Activated T-cell treated with anti-CD3 and anti-CD28 coated beads for 1 hour (primary cell): ENCODE data around the gene NHS.

ENCODE experiments used
- DNase-seq: peaks from one replicate; pipeline ENCODE4 v3.0.0-alpha.2; 2020; ENCODE audit warnings: low read depth

NHS gene

GRCh38 chrX:17448188-17448587 is 73.2 kb downstream of the NHS start:
- DNase-seq = no peak

DNA sequence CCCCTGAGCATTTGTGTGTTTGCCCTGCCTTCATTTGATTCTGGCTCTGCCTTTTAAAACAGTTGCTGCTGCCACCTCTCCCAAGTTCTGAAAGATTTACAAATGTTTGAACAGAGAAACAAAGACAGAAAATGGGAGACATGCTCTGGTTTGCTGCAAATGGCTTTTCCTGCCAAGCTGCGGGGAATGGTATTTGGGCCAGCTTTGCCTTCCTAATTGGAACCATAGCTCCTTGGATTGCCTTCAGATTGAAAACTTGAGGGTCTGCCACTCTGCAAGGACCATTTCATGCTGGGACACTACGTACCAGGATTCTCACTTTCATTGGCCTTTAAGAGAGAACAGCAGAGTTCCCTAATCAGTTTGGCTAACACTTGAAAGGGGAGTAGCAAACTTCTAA is 74.9 kb downstream of the NHS start:
- DNase-seq = no peak

DNA sequence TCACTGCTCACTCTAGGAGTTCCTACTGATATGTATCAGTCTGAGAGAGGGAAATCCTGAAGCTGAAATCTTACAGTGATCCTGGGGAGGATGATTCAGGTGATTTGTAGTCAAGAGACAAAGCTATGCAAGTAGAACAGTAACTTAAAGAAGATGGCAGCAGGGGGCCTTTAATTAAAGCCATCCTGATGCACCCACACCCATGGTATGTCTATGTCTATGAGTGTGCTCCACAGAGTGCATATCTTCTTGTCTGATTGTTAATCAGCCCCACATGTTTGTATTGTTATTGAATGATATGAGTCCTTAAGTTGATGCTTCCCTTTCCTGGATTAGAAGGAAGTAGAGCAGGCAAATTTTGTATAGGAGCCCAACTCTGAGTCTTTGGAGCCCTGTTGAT is 78.8 kb downstream of the NHS start:
- DNase-seq = no peak

DNA sequence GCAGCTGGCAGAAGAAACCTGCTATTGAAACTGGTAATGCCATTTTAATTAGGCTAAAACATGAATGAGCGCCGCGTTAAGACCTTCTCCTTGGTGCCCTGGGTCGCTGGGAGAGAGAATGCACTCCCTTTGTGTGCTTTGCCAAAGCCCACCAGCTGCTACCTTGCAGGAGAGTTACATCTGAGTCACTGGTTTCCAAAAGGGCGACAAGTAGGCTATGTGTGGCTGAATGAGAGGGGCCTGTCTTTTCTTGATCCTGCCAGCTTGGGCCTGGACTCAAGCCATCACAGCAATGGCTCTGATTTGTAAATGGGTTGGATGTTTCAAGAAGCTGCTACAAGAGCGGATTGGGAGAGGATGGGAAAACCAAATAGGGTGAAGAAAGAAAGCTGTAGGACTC is 81.5 kb downstream of the NHS start:
- no peak for DNase-seq

DNA sequence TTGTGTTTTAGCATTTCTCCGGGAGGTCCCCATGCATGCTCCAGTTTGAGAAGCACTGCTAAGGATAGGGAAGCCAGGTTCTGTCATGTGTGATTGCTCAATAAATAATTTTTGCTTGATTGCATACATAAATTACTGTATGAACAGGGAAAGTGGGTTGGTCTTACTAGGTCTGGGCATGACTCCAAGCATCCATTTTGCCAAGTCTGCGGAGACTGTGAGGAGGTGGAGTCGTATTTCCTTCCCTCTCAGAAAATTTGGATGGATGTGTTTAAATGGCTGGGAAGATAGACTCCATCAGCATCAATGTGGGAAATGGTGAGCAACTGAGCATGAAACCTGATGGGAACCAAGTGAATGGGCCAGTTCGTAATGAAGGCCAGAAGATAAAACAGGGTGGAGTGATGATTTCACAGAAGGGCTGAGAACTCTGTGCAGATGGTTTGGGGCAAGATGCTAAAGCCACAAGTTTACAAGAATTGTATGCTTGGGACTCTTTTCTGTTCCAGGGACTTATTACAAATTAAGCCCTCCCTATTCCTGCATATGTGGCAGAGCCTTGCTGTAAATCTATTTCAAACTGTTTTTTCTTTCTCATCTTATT is 84.1 kb downstream of the NHS start:
- DNase-seq = no peak

GRCh38 chrX:17459661-17460060 is 84.7 kb downstream of the NHS start:
- no peak for DNase-seq

- no peak for DNase-seq
Measured at GRCh38 chrX:17462881-17463280, 87.9 kb downstream of the NHS start.

DNA sequence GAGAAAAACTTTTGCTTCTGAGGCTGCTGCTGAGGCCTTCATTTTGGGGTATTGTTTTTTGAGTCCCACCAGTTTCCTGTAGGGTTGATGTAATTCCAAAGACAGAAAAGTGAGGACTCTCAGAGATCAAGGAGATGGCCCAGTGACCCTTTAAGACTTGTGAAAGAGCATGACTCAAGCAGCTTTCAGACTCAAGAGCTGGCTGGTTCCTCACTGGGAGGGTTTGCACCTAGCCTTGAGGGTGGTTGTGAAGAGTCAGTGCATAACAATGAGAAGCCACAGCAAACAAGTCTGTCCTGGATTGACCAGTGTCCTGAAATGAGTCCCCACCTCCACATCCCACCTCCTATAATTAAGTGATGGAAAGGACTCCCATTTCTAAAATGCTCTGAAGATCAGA is 89.2 kb downstream of the NHS start:
- DNase-seq = no peak

DNA sequence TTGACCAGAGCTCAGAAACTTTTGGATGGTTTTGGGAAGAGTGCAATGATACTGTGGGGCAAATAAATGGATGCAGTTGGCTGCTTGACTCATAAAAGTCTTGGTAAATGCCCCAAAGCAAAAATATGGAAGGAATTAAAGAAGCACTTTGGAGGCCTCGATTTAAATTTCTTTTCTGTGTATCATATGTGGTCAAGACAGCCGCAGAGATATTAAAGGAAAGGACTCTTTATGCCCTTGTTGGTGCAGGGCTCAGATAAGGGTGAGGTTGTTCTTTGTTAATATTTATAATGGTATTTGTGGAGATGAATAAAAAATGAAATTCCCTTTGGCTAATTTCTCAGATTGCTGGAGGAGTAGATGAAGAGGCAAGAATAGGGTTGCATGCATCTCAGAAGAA is 90.2 kb downstream of the NHS start:
- no peak for DNase-seq

GRCh38 chrX:17465802-17466201 is 90.8 kb downstream of the NHS start:
- no peak for DNase-seq

GRCh38 chrX:17470136-17470535 is 95.1 kb downstream of the NHS start:
- DNase-seq = no peak

DNA sequence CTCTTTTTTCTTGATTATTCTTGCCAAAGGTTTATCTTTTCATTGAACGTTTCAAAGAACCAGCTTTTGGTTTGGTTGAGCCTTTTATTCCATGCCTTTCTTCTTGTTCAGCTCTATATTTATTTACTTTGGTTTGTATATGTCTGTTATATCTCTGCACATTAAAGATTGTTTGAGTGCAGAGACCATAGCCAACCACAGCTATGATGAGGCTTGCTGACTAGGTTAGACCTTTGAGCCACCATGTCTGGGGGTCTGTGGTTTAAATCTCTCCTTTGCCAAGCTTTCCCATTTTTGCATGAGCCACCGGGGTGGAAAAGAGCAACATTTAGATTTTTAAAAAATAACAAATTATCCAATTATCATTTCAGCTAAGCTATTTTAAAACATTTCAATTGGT is 96.1 kb downstream of the NHS start:
- DNase-seq = no peak

DNA sequence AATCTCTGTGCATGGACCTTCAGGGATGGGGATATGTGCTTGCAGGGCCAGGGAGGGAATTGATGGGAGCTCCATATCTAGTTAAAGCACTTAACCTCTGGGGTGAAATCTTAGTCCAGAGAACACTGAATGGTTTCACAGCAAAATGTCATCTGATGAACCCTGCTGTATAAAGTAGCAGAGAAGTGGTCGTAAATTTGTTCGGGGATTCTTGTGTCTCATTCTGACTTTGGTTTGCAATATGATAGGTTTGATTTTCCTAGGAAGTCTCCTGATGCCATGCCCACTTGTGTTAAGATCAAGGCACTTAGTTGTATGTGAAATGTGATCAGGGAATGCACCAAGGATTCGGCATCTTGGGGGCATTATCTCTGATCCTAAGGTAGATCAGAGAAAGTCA is 96.9 kb downstream of the NHS start:
- DNase-seq = no peak

DNA sequence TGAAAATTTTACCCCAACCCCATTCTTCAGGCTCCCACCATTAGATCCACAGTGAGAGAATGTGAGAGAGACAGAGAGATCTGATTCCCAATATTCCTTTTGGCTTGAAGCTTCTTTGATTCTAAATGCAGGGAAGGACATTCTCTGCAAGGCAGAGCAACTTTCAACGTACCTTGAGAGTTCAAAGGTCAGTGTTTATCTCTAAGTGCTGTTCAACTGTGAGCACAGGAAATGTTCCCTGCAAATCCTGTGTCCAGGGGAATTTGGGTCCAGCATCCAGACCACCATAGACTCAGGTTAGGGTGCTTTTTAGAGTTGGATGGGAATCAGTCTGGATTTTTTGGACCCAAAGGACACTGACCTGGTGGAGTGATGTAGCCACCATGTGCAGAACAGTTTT is 97.4 kb downstream of the NHS start:
- DNase-seq = no peak

GRCh38 chrX:17473021-17473420 is 98.0 kb downstream of the NHS start:
- DNase-seq = no peak

DNA sequence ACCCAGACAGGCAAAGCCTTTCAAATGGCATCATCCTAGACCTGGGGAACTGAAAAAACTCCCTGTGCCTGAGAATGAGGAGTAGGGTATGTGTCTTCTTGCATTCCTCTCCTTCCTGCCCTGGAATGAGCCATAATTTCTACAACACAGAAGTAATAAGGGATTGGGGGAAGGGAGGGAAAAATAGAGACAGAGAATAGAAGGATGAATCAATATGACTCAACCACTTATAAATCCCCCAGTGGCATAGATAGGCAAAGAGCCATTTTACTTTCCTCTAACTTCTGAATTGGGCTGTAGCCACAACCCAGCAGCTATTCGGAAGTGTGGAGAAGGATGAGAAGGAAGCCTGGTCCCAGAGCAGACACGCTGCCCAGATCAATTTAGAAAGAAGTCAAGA is 99.9 kb downstream of the NHS start:
- DNase-seq = no peak

DNA sequence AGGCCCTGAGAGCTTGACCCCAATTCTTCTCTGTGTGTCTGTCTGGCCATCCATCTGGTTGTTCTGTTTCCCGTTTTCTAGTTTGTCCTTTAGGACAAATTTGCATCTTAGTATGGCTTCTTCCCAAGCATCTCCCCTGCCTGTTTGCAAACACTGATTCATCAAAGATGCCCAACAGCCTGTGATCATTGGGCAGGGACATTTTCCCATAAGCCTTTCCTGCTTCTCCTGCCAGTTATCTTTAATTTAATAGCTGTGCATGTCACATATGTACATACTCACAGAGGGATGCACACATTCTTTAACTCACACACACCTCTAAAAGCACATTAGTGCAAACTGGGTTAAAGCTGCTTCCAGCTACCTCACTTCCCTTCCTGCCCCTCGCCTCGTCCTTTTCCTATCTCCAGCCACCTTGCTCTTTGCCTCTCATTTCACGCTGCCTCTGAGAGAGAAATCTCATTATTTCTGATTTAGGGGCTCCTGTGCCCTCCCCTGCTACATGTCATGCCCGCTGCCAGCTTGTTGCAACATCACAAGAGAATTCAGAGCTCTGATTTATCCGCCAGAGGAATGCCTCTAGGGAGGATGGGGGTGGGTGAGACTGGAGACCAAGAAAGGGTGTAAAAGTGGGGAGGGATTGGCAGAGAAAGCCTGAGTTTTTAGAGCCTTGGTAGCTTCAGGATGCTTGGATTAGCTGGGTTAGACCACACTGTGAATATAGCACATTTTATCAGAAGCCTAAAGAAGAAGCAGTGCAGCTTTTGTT is 100.6 kb downstream of the NHS start:
- DNase-seq = no peak

- no peak for DNase-seq
Measured at GRCh38 chrX:17476411-17476810, 101.4 kb downstream of the NHS start.

- no peak for DNase-seq
Measured at GRCh38 chrX:17481086-17481485, 106.1 kb downstream of the NHS start.

DNA sequence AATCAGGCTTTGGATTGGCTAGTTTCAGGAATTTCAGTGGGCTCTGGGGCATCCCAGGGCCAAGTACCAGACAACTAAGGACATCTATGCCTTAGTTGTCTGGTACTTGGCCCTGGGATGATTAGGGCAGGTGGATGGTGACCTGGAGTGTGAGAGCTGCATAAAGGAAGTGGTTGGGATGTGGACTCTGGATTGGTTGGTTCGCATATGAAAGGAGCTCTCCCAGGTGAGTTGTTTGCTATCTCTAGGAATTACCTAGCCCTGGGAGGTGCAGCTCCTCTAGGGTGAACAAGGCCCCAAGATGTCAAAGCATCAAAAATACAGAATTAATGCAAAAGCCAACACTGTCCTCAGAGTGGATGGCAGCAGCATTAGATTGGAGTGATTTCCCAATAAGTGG is 109.6 kb downstream of the NHS start:
- no peak for DNase-seq

DNA sequence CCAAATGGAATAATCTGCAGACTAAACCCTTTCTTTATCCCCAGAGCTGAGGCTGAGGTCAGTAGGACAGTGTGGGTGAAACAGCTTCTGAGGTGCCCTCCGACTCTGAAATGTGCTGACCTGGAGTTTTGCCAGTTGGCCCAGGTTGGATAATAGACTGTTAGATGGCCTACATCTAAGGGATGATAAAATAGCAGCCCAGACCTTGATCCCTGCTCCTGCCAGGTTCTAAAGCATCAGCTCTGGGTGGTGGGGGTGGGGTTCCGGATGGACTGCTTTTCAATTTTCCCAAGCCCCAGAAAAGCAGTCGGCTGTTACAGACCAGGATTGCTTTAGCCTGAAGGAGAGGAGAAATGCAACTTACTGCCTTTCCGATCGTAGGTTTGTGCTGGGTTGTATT is 110.4 kb downstream of the NHS start:
- no peak for DNase-seq

- DNase-seq = no peak
Measured at GRCh38 chrX:17488036-17488435, 113.0 kb downstream of the NHS start.

- DNase-seq = no peak
Measured at GRCh38 chrX:17494216-17494615, 119.2 kb downstream of the NHS start.

DNA sequence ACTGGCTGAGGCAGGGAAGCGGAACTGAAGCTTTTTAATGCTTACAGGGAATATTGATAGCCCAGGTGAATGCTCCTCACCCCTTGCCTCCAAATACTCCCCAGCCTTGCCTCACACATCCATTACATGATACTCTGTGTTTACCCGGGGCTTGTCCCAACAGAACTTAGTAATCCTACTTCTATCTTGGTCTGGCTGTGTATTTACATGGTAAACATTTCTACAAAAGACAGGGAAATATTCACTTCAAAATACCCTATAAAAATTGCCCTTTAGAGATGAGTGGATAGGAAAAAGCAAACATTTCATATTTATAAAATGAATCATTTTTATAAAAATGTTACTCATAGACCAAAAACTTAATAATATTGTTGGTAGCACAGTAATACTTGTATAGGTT is 120.1 kb downstream of the NHS start:
- no peak for DNase-seq
